Stimulated activated CD4-positive, alpha-beta T cell treated with anti-CD3 and anti-CD28 coated beads, Interleukin-1b, Interleukin-23, amount 100 ng/mL, for 4 hours (primary cell): ENCODE data around the gene SEC24C.

Experiments
- DNase-seq, 2 donors: peaks; one replicate each; pipeline ENCODE4 v3.0.0-alpha.2; 2020; ENCODE audit warnings: low read depth in 2 of 2

The SEC24C gene

DNA sequence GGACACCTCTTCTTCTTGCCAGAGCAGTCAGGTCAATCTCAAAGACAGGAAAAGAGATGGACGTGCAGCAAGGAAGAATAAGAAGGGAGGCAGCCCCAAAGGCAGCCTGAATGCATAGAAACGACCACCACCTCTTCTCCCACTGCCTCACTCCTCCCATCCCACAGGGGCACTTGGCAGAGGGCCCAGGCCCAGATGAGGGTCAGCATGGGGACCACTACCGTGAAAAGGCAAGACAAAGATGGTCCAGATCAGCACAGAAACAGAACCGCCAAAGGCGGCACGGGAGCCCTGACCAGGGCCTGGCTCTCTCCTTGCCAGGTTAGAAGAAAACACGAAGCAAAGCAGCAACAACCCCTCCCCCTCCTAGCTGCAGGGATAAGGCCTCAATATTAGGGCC, 69.2 kb downstream of the SEC24C start:
- DNase-seq: no peak

DNA sequence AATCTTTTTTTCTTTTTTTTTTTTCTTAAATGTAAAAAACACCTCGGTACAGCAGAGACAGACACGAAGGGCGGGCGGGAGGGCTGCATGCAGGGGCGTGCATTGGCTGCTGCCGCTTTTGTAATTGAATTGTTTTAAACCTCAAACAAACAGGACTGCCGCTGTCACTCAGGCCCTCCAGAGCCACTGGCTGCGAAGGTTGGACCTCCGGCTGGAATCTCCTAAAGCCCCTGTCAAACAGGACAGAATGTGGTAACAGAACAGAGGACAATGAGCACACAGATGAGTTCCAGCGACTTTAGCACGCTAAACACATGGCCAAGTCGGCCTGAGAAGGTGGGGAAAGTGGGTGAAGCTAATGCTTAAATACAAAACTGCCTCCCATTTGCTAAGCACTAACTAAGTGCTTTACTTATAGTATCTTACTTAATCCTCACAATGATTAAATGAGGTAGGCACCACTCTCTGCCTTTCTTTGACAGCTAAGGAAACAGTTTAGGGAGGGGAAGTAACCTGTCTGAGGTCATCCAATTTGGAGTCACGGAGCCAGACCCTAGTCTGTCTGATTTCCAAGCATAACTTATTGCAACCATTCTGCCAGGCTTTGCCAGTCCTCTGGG, 70.2 kb downstream of the SEC24C start:
- no peak for DNase-seq

DNA sequence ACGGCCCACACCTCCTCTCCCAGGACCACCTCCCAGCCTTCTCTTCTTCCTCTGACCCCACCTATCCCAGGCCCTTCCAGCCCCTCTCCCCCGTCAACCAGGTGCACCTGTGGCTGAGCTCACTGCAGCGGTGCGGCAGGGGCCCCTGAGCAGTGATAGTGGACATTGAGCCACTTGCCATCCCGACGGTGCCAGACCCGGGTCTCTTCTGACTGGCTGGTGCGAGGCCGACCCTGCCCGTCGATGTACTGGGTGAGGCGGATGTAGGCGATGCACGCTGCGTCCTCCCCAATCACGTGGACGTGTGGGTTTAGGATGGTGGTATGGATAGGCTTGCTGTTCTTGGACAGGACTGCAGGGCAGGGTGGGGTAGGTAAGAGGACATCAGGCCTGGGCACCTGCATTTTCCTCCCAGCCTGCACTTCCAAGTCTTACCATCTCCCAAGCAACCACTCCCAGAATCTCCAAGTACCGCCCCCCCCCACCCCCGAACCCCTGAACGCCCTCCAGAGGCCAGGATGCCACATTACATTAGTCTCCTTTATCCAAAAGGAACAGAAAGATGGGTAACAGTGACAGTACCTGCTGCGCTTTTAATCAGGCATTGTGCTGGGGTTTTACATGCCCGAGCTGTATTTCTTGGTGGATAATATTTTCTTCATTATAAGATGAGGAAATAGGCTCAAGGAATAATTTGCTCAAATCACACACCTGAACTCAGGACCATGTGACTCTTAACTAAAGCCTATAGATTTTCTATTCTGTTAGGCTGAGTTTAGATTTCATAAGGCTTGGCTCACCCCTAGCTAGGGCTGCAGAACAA, 70.9 kb downstream of the SEC24C start:
- no peak for DNase-seq

DNA sequence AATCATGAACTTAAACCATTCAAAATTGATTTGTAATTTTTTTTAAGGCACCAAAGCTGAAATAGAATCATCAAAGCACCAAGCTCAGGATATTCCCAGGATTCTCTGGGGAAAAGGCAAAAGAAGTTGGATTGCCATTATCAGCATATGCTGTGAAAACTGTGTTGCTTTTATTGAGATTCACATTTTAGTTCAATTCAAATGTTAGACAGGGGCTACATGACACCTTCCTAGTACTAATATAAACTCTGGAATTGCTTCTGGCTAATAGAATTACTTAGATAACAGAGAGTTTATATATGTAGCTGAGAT, 71.5 kb downstream of the SEC24C start:
- DNase-seq: no peak

DNA sequence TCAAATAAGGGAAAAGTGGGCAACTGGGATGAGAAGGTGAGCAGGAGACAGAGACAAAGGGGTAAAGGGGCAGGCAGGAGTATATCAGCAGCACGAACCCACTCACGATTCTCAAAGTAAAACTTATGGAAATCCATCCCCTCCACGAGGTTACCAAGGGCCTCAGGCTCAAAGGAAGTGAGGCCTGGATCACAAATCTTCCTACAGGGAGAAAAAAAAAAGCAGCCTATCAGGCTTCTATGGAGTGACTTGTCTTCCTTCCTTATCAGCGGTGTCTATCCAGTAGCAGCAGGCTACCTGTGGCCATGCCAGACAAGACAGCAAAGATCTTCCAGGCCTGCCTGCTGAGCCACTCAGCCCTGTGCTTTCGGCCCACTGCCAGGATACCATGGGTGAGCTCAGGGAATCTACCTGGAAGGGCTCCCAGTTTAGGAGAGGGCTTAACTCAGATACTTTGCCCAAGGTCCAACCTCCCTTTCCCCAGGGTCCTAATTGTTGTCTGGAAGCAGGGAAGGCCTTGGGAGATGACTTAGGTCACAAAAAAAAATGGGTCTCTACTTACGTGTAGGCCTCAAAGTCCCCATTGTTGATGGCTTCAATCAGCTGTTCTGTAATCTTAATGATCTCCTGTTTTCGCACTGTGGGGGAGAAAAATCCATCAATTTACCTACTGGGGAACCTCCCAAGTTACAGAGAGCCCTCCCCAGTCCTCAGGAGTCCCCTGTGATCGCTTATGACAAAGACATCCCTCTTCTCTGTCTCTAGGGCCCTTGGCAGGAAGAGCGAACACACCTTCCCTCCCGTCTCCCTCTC, 73.0 kb downstream of the SEC24C start:
- no peak for DNase-seq

DNA sequence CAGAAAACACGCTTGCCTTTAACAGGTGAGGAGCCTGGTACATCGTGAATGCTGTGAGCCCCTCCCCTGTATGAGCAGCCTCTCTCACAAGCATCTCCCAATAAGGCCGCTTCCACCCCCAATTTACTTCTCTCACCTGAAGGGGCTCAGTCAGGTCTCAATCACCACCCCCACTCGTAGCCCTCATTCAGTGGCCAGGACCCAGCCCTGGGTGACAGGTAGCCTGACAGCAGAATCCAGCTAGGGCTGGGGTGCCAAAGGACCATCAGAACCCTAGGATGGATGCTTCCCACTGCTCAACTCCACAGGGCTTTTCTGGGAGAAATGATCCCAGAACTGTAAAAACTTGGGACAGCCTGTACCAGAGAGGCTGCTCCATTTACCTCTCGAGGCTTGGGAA, 73.7 kb downstream of the SEC24C start:
- DNase-seq: no peak

DNA sequence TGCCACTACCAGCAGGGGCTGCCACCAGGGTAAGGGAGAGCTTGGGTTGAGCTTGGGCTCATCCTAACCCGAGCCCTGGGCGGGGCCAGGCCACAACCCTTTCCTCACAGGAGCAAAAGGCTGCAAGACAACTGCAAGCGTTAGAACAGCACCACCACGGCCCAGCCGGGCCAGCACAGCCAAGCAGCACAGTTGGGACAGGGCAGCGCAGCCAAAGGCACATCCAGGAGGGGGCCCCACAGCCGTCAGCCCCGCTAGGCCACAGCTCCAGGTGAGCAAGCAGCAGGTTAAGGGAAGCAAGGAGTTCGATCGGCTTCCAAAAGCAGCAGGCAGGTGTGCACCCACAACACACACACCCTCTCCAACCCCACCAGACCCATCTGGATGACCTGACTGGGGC, 74.2 kb downstream of the SEC24C start:
- DNase-seq: no peak

DNA sequence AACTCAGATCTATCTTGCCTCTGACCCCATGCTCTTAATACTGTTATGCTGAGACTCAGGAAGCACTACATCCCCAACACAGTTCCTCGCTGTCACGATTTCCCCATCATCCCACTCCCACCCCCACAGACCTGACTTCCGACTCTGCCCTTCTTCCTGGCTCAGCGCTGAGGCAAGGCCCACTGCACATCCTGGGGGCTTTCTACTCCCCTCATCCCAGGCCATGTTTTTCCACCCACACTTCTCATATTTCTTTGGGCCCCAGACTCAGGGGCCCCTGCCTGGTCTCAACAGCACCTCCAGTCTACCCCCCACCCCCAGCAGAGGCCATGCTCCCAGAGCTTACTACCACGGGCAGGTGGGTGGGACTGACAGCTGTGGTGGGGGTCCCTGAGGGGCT, 74.9 kb downstream of the SEC24C start:
- DNase-seq: no peak

DNA sequence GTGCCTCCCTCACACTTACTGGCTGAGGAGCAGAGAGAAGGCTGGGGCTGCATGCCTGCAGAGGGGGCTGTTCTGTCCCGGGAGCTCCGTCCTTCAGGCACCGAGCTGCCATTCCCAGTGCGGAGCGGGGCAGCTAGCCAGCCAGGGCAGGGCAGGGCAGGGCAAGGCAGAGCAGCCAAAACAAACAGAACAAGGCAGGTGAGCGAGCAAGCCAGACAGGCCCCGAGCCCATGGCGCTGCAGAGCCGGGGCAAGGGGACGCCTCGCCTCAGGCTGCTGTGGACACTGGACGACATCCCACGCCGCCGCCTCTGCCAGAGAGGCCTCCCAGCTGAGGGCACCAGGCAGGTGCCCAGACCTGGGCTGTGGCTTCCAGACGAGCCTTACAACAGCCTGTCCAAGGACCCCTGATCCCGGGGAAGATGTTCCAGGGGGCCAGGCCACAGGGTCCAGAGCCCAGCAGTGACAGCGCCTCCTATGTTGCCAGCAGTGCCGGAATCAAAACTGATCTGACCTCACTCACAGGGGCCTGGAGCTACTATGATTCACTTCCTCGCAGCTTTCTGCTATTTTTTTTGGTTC, 75.4 kb downstream of the SEC24C start:
- no peak for DNase-seq
